Posterior cingulate gyrus (tissue), 11 donors: Measurements from ENCODE around the gene GFAP.
"Not testable (repeated sequence)": the region's sequence is repeated elsewhere in the genome, so short reads cannot be mapped to it uniquely, and the experiment has no call there.

ENCODE experiments used
- DNase-seq, 10 donors: peaks; one replicate each; pipeline versions ENCODE4 v3.0.0 to v3.0.0-alpha.2; 2020 to 2021; ENCODE audit warnings: mixed read lengths in 3 of 10
- intact Hi-C: fragments of 100-400 bp; cut with DNase I; formaldehyde crosslinking; loops from one replicate; pipeline ENCODE4 v1.15.1; 2023

Gene GFAP

DNA sequence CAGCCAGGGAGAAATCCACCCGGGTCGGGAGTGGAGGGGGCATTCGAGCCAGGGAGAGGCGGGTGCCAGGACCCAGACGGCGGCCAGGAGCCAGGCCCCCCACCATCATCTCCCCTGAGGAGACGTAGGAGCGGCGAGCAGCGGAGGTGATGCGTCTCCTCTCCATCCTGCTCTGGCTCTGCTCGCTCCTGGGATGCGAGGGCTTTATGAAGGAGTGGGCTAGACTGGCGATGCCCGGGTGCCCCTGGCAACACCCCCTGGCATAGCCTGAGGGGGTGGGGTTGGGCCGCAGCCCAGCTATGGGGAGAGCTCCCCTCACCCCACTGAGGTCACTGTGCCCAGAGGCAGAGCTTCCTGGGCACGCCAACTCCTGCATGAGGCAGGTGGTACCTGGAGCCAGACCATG is at the start of gene GFAP:
TSS of gene GFAP (minus strand) at position 180 of the 406 bp plus-strand sequence. CDS start at position 166, 14 bp downstream.
- intact Hi-C loops: no loop called here
- peak in 3 of 10 donors; percentile 84 to 93 (median 88) for DNase-seq

- intact Hi-C loops: no loop called here
- DNase-seq: peak in 3 of 10 donors; percentile 9 to 58 (median 20)
Measured at GRCh38 chr17:44961921-44962350, 46.6 kb upstream of the GFAP start.

DNA sequence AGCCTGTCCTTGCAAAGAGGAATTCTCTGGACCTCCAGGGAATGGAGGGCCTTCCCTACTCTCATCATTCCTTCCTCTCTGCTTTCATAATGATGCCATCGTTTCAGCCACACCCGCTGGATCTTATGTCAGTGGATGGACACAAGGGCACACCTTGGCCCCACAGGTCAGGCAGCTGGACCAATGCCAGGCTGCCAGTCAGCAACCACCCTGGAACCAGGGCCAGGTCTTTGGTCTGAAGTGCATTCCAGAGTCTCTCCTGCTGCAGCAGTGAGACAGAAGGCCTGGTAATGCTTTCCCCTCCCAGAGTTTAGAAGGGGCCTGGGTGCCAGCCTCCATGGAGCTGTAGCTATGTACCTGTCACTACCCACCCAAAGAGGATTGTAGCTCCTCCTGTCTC is 45.4 kb upstream of the GFAP start:
- DNase-seq: peak in 3 of 10 donors; percentile 39 to 56 (median 42)
- intact Hi-C loops: no loop called here

DNA sequence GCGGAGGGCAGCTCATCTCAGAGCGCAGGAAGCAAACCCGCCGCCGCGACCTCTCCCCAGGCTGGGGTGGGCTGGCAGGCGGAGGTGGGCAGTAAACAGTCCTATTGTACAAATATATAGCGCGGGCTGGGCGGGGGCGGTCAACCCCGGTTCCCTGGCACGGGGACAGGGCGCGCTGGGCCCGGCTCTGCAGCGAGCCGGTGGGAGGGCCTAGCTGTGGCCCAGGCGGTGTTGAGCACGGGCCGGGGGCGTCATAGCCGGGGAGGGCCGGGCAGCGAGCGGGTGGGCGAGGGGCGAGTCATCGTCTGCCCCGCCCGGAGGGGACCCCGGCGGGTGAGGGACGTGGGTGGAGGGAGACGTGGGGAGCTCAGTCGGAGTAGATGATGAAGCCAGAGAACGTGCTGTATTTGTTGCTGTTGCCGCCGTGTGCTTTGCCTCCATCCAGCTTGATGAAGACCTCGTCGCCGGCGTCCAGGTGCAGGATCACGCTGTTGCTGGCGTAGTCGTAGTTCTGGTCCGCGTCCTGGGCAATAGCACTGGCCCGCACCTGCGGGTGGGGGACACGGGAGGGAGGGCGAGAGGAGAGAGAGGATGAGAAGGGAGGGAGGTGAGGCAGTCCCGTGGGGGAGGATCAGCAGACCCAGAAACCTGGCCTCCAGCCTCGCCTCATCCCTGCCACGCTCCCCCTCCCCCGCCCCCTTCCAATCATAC is 44.7 kb upstream of the GFAP start:
- peak in 3 of 10 donors; percentile 76 to 84 (median 79) for DNase-seq
- intact Hi-C loops: no loop called here

- DNase-seq: peak in 3 of 10 donors; percentile 30 to 86 (median 75)
- intact Hi-C loops: no loop called here
Measured at GRCh38 chr17:44956998-44957981, 42.0 kb upstream of the GFAP start.

- peak in 2 of 10 donors; percentile 47 to 62 for DNase-seq
- intact Hi-C loops: no loop called here
Measured at GRCh38 chr17:44955674-44956425, 40.5 kb upstream of the GFAP start.

- intact Hi-C loops: no loop called here
- DNase-seq: peak in 2 of 10 donors; percentile 5 to 54
Measured at GRCh38 chr17:44952946-44953475, 37.7 kb upstream of the GFAP start.

- intact Hi-C loops: no loop called here
Measured at GRCh38 chr17:44948315-44948795, 33.1 kb upstream of the GFAP start.

DNA sequence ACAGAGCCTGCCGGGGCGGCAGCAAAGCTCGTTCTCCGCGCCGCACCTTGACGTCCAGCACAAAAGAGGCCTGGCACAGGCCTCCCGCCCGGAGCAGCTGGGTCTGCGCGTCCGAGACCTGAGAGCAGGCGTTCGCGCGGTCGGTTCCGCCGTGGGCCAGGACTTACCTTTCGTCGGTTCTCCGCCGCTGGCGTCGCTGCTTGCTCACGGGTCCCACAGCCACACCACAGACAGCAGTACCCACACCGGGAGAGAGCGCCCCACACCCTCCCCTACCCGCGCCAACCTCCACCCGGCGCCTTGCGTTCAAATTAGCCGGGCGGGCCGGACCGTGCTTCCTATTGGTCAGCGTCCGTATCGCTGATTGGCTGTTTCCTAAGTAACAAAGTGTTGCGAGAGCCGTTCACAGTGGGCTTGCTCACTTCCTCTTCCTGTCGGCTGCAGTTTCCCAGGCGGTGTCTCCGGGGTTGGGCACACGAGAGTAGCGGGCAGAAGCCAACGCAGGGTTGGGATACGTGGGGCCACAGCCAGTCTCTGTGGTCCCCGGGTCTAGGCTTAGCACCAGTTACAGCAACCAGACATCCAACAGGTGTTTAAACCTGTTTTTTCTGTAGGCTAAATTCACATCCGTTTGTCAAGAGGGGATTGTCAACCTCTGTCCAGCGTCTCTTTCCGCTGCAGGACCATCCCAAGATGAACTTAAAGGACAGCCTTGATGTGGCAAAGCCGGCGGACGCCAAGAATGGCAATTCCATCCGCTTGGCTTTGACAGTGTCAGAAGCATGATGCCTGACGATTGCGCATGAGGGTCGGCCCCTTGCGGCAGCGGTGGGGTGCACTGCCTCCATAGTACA is 32.4 kb upstream of the GFAP start, which contains the start of gene KIF18B:
TSS of gene KIF18B (minus strand) at position 313 of the 854 bp plus-strand sequence. CDS start 11,429 bp downstream, outside the sequence.
- intact Hi-C loops: no loop called here
- peak; percentile 72 to 97 (median 86) for DNase-seq

More at GRCh38 chr17:44948315-44948795, 33.1 kb upstream of the GFAP start:
- peak in 1 of 10 donors; percentile 30 for DNase-seq

GRCh38 chr17:44945652-44946051 is 30.4 kb upstream of the GFAP start:
- intact Hi-C loops: not testable (repeated sequence)
- peak in 2 of 10 donors; percentile 6 to 34 for DNase-seq

GRCh38 chr17:44942456-44942855 is 27.2 kb upstream of the GFAP start:
- intact Hi-C loops: no loop called here
- DNase-seq: peak in 2 of 10 donors; percentile 52 to 86

GRCh38 chr17:44941712-44942331 is 26.5 kb upstream of the GFAP start:
- DNase-seq: peak in 2 of 10 donors; percentile 21 to 61
- intact Hi-C loops: no loop called here

DNA sequence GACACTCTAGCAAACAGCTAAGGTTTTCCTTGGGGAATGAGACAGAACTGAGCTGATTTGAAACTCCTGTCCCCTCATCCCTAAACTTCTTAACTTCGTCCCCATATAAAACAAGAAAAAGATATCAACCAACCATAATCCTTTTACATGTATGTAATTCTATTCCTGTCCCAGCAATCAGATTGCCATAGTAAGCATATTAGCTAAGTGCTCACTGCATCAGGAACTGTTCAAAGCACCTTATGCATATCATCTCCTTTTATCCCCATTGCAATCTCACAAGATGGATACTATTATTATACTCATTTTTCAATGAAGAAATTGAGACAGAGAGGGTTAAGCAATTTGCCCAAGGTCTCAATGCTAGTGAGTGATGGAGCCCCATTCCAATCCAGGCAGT is 25.5 kb upstream of the GFAP start:
- DNase-seq: no peak
- intact Hi-C loops: no loop called here

DNA sequence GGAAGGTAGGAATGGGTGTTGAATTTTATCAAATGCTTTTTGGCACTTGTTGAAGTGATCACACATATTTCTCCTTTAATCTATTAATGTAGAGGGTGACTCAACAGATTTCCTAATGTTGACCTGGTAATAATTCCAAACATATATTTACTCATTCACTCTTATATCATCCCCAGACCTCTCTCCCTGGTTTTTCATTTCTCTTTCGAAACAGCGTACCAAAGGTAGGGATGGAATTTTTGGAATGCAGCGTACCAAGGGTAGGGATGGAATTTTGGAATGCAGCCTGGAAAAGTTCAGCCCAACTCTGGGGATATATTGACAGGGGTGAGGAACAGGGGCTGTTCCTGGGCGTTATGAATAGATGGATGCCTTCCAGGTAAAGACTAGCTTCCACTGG is 25.0 kb upstream of the GFAP start:
- intact Hi-C loops: no loop called here

DNA sequence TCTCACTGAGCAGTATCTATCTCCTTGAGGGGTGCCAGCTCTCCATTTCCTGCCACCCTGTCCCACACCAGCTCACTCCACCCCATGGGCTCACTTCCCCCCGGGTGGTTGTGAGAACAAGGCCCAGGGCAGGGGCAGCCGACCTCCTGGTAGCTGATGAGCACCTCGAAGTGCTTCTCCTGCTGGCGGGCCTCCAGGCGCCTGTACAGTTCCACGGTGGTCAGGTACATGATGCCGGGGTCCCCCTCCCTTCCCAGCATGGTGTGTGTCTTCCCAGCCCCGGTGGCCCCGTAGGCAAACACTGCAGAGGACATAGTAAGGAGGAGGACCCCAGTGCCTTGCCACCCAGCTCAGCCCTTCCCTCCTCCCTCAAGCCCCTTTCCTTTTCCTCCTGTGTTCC is 19.8 kb upstream of the GFAP start:
- peak in 3 of 10 donors; percentile 7 to 65 (median 57) for DNase-seq
- intact Hi-C loops: no loop called here

More for the DNA sequence above, 25.0 kb upstream of the GFAP start:
- no peak for DNase-seq

DNA sequence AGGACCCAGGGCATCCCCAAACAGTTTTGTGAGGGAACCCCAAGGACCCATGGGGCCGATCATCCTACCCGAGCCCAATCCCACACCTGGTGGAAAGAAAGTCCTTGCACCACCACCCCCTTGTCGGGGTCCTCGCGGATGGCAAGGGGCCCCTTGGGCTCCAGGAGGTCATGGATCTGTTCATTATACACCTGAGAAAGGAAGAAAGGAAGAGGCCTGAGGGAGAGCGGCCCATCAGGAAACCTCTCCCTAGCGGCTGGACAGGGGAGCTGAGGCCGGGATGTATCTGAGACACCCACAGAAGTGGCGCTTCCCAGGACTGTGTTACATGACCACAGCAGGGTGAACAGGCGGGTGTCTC is 19.4 kb upstream of the GFAP start:
- peak in 1 of 10 donors; percentile 55 for DNase-seq
- intact Hi-C loops: no loop called here

GRCh38 chr17:44933824-44934744 is 18.8 kb upstream of the GFAP start:
- DNase-seq: peak in 3 of 10 donors; percentile 4 to 67 (median 58)
- intact Hi-C loops: no loop called here
